HG02840 (cell line): ENCODE data around the gene SPP2.

Source experiments
- ATAC-seq: cut with Tn5 transposase; IDR thresholded peaks from one replicate; pipeline ENCODE4 v1.9.1; 2021; ENCODE audit warnings: mild to moderate bottlenecking, moderate library complexity, moderate number of reproducible peaks; ENCODE audit not compliant: unreplicated experiment, low FRiP score

The SPP2 gene

GRCh38 chr2:234033885-234034284 lies 16.6 kb upstream of the SPP2 start:
- no peak for ATAC-seq

GRCh38 chr2:234038076-234038802 lies 12.3 kb upstream of the SPP2 start:
- ATAC-seq, result no peak

GRCh38 chr2:234044157-234044556 lies 6.3 kb upstream of the SPP2 start:
- no peak for ATAC-seq

- ATAC-seq, result no peak
Measured at GRCh38 chr2:234046521-234046920, 4.0 kb upstream of the SPP2 start.

- no peak for ATAC-seq
Measured at GRCh38 chr2:234047361-234047760, 3.1 kb upstream of the SPP2 start.

- ATAC-seq, result no peak
Measured at GRCh38 chr2:234048049-234048448, 2.5 kb upstream of the SPP2 start.

GRCh38 chr2:234051374-234052070 lies 1.0 kb downstream of the SPP2 start:
- no peak for ATAC-seq

- ATAC-seq, result no peak
Measured at GRCh38 chr2:234058881-234059280, 8.4 kb downstream of the SPP2 start.

- no peak for ATAC-seq
Measured at GRCh38 chr2:234060236-234060635, 9.7 kb downstream of the SPP2 start.

- no peak for ATAC-seq
Measured at GRCh38 chr2:234061624-234062257, 11.2 kb downstream of the SPP2 start.

- ATAC-seq, result no peak
Measured at GRCh38 chr2:234066587-234066986, 16.1 kb downstream of the SPP2 start.

- no peak for ATAC-seq
Measured at GRCh38 chr2:234071664-234072063, 21.2 kb downstream of the SPP2 start.

GRCh38 chr2:234072454-234072853 lies 22.0 kb downstream of the SPP2 start:
- ATAC-seq, result no peak

- ATAC-seq, result no peak
Measured at GRCh38 chr2:234074751-234075517, 24.4 kb downstream of the SPP2 start.

- ATAC-seq, result no peak
Measured at GRCh38 chr2:234075518-234075915, 25.0 kb downstream of the SPP2 start.

GRCh38 chr2:234075947-234076346 lies 25.4 kb downstream of the SPP2 start:
- no peak for ATAC-seq

GRCh38 chr2:234076451-234076850 lies 25.9 kb downstream of the SPP2 start:
- ATAC-seq, result no peak

- no peak for ATAC-seq
Measured at GRCh38 chr2:234078129-234078528, 27.6 kb downstream of the SPP2 start.

GRCh38 chr2:234081970-234082822 lies 31.7 kb downstream of the SPP2 start:
- ATAC-seq, result no peak
